Measurements from ENCODE around the gene KIAA0753.

DNA sequence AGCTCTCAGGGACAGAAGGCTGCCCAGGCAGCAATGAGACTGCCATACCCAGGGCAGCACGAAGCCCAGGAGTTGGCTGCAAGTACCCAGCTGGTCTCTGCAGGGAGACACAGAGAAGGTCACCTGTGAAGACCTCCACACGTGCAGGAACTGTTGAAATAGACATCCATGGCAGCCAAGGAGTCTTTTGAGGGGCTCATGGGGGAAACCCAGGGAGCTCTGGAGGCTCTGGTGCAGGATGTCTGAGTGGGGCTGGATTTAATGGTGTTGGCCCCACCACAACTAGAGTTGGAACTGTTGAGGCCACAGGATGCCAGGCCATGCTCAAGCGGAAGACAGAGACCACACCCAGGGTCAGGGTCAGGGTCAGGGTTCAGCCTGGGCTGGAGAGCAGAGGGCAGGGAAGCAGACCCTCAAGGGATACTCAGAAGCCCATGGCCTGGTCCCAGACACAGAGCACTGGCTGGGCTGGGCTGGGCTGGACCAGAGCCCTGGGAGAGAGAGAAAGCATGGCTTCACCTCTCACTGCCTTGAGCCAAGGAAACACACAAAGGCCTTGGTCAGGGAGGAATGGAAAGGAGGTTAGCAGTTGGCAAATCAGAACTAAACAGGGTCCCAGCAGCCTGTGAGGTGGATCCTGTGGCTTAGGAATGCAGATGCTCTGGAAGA is 105.5 kb downstream of the KIAA0753 start:
- TF ChIP-seq POLR2AphosphoS5 (IDR thresholded peaks at IDR 0.05; ENCODE audit: low read depth) (no peak), CTCF (IDR thresholded peaks at IDR 0.05; ENCODE audit: insufficient read depth, low read length) (no peak), SPI1 (IDR thresholded peaks at IDR 0.05; ENCODE audit: borderline replicate concordance, low read depth) (no peak), REST (IDR thresholded peaks at IDR 0.05; ENCODE audit: insufficient replicate concordance, low read depth) (no peak)

All from HL-60 (cell line).